22Rv1 (cell line): ENCODE measurements around the gene APOBEC2.

Experiments
- ZFX ChIP-seq: fragments of 450-650 bp; IDR thresholded peaks from 2 replicates; pipeline ENCODE4 v1.6.1; 2017; ENCODE audit warnings: antibody characterized with exemption, borderline replicate concordance
- TF ChIP-seq, protein P1 (sequence below): fragments of 450-650 bp; IDR thresholded peaks from 2 replicates; pipeline ENCODE4 v1.5.1; 2017; ENCODE audit warnings: mild to moderate bottlenecking

DNA sequence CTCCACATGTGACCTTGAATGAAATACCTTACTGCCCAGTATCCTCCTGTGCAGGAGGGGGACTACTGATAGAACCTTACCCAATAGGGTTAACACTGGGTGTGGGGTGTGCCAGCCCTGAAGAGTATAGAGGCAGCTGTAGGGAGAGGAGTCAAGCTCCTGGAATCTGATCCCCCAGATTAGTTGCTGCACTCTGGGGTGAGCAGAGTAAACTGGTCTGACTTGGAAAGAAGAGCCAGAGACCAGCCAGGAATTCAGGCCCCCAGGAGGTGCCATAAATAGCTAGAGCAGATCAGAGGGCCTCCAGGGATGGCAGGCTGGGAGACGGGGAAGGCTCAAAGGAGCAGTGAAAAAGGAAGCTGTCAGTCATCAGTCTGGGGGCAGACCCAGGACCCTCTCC lies 3.5 kb upstream of the APOBEC2 start:
- TF ChIP-seq, protein P1, sequence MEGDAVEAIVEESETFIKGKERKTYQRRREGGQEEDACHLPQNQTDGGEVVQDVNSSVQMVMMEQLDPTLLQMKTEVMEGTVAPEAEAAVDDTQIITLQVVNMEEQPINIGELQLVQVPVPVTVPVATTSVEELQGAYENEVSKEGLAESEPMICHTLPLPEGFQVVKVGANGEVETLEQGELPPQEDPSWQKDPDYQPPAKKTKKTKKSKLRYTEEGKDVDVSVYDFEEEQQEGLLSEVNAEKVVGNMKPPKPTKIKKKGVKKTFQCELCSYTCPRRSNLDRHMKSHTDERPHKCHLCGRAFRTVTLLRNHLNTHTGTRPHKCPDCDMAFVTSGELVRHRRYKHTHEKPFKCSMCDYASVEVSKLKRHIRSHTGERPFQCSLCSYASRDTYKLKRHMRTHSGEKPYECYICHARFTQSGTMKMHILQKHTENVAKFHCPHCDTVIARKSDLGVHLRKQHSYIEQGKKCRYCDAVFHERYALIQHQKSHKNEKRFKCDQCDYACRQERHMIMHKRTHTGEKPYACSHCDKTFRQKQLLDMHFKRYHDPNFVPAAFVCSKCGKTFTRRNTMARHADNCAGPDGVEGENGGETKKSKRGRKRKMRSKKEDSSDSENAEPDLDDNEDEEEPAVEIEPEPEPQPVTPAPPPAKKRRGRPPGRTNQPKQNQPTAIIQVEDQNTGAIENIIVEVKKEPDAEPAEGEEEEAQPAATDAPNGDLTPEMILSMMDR = no peak
- no peak for TF ChIP-seq ZFX
